Sigmoid colon (tissue), 7 donors: ENCODE results near the gene PTF1A. TPM values are rescaled to one million over a fixed set of nuclear protein-coding genes. Genes with fewer than 3 reads are reported as not detected.

Source experiments
- DNase-seq: peaks from one replicate; pipeline ENCODE4 v3.0.0-alpha.2; 2019
- H3K27ac ChIP-seq, 4 donors: fragments of 200-600 bp; sonication (generic); one replicate each; pipeline ENCODE4 v1.5.1; 2016 to 2019; ENCODE audit warnings: mild to moderate bottlenecking in 1 of 4
- H3K27me3 ChIP-seq, 3 donors: fragments of 200-600 bp; sonication (generic); one replicate each; pipeline ENCODE4 v1.5.1; 2019; ENCODE audit warnings: mild to moderate bottlenecking in 1 of 3
- H3K36me3 ChIP-seq, 4 donors: fragments of 200-600 bp; sonication (generic); one replicate each; pipeline ENCODE4 v1.5.1; 2016 to 2019
- H3K4me1 ChIP-seq, 4 donors: fragments of 200-600 bp; sonication (generic); one replicate each; pipeline ENCODE4 v1.5.1; 2017 to 2019
- H3K4me3 ChIP-seq, 4 donors: fragments of 200-600 bp; sonication (generic); one replicate each; pipeline ENCODE4 v1.5.1; 2017 to 2019; ENCODE audit warnings: mild to moderate bottlenecking in 2 of 4, moderate library complexity in 1 of 4
- H3K9me3 ChIP-seq, 4 donors: fragments of 200-600 bp in 3 of 4; sonication (generic) in 3 of 4; one replicate each; pipeline versions ENCODE4 v1.5.1 to v1.6.1; 2013 to 2019
- CTCF ChIP-seq, 4 experiments: fragments of 450-650 bp in 3 of 4; fragments of 200-600 bp in 1 of 4; IDR thresholded peaks; one replicate each; pipeline ENCODE4 v1.5.1; 2016 to 2019; ENCODE audit warnings: antibody characterized with exemption in 4 of 4, mild to moderate bottlenecking in 3 of 4, moderate library complexity in 2 of 4
- EP300 ChIP-seq, 4 donors: sonication (generic); formaldehyde crosslinking; IDR thresholded peaks; one replicate each; pipeline ENCODE4 v1.6.1; 2017; ENCODE audit warnings: antibody characterized with exemption in 4 of 4
- POLR2A ChIP-seq, 2 donors: fragments of 450-650 bp; IDR thresholded peaks; one replicate each; pipeline ENCODE4 v1.6.1; 2016; ENCODE audit warnings: antibody characterized with exemption in 2 of 2, mild to moderate bottlenecking in 2 of 2, moderate library complexity in 2 of 2
- POLR2AphosphoS5 ChIP-seq, 4 donors: sonication (generic); formaldehyde crosslinking; IDR thresholded peaks; one replicate each; pipeline ENCODE4 v1.6.1; 2017; ENCODE audit warnings: antibody characterized with exemption in 4 of 4
- WGBS, 2 donors: extraction: QIAGEN DNeasy Blood & Tissue Kit; methylation state at CpG; one replicate each; pipeline ENCODE4 v1.1.7; 2013; 5-methylcytosine and 5-hydroxymethylcytosine counted together
- intact Hi-C: fragments of 100-400 bp; cut with DNase I; formaldehyde crosslinking; loops from one replicate; pipeline ENCODE4 v1.15.1; 2023
- polyA plus RNA-seq, 3 donors: library from polyadenylated mRNA; stranded (reverse); fragments of 200-250 nt; gene quantifications; one replicate each; pipeline ENCODE4 v1.2.3, GENCODE V29; 2013
- total RNA-seq, 4 donors: library from RNA; depleted of rRNA; stranded (reverse); fragments of >200 nt; gene quantifications; one replicate each; pipeline ENCODE4 v1.1.0, GENCODE V29; 2016
- donor health status: healthy with polysubstance abuse.
- donor health status: Bipolar disorder and iron deficiency.
- donor health status: healthy.

The PTF1A gene
- total and polyA plus RNA-seq, 7 donors = not detected

DNA sequence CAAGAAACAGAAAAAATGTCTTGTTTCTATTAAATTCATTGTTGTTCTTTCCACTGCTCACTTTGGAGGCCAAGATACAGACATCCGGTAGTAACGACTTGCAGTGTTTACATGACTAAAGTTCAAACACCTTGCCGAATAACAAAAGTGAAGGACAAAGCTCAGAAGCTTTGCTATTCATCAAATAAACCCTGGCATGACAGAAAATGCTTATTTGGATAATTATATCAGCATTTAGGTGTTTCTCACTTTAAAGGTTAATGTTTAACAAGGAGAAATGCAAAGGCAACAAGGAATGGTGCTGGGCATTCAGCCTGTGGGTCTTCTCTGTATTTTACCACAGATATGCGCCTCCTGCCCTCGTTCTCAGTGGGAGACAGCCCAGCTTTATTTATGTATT, 5.4 kb upstream of the PTF1A start:
- intact Hi-C loops = no loop called here
- 5 to 15% methylated on average over 5 of the region's 5 CpGs for WGBS, 2 donors

DNA sequence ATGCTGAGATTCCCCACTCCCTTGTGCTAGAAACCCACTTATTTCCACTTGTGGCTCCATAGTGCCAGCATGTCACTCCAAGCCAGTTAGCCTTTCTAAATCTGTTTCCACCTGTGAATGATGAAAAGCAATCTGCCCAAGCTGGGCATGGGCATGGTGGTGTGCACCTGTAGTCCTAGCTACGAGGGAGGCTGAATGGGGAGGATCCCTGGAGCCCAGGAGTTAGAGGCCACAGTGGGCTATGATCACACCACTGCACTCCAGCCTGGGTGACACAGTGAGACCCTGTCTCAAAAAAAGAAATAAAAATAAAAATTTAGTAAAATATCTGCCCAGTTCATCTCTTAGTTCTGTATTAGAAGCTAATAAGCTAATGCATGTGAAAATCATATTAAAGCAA, 5.0 kb upstream of the PTF1A start:
- intact Hi-C loops = no loop called here
- H3K27me3 ChIP-seq = peaks cover 10 to 39% (median 16%) of the 10 kb centered on the region in 3 donors
- H3K4me3 ChIP-seq = no peak overlapping the region
- TF ChIP-seq CTCF (IDR thresholded peaks at IDR 0.05) = no peak
- H3K4me1 ChIP-seq = peaks cover 0 to 13% (median 6%) of the 10 kb centered on the region in 4 donors
- no peak for DNase-seq
- H3K27ac ChIP-seq = no peak overlapping the region
- WGBS, 2 donors = 80 to 86% methylated on average over 1 of the region's 1 CpG
- no peaks in the 10 kb centered on the region for H3K36me3 ChIP-seq
- no peaks in the 10 kb centered on the region for H3K9me3 ChIP-seq

More for the DNA sequence above, 5.4 kb upstream of the PTF1A start:
- H3K36me3 ChIP-seq = no peaks in the 10 kb centered on the region
- no peak for DNase-seq
- no peaks in the 10 kb centered on the region for H3K9me3 ChIP-seq
- TF ChIP-seq CTCF (IDR thresholded peaks at IDR 0.05) = no peak
- no peak for TF ChIP-seq POLR2AphosphoS5 (IDR thresholded peaks at IDR 0.05)
- TF ChIP-seq EP300 (IDR thresholded peaks at IDR 0.05) = no peak
- no peak for TF ChIP-seq POLR2A (IDR thresholded peaks at IDR 0.05)
- H3K27ac ChIP-seq = no peak overlapping the region
- H3K4me1 ChIP-seq = peaks cover 0 to 8% (median 2%) of the 10 kb centered on the region in 4 donors
- no peak overlapping the region for H3K4me3 ChIP-seq
- H3K27me3 ChIP-seq = peaks cover 5 to 35% (median 12%) of the 10 kb centered on the region in 3 donors

DNA sequence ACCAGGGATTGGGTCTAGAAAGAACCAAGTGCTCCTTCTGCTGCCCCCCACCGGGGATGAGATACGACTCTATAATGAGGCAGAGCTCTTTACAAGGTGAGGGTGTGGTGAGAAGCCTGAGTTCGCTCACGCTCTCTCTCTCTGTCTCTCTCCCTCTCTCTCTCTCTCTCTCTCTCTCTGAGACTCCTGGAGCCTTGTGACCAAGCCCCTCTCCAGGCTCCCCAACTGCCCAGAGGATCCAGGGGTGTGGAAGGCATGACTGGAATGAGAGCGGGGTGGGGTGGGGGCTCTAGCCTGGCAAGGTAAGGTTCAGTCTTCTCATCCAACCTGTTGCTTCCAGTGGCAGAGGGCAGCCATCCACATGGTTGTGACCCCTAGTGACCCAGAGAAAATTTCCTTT, 3.1 kb upstream of the PTF1A start:
- H3K27me3 ChIP-seq = peaks cover 25 to 58% (median 29%) of the 10 kb centered on the region in 3 donors

DNA sequence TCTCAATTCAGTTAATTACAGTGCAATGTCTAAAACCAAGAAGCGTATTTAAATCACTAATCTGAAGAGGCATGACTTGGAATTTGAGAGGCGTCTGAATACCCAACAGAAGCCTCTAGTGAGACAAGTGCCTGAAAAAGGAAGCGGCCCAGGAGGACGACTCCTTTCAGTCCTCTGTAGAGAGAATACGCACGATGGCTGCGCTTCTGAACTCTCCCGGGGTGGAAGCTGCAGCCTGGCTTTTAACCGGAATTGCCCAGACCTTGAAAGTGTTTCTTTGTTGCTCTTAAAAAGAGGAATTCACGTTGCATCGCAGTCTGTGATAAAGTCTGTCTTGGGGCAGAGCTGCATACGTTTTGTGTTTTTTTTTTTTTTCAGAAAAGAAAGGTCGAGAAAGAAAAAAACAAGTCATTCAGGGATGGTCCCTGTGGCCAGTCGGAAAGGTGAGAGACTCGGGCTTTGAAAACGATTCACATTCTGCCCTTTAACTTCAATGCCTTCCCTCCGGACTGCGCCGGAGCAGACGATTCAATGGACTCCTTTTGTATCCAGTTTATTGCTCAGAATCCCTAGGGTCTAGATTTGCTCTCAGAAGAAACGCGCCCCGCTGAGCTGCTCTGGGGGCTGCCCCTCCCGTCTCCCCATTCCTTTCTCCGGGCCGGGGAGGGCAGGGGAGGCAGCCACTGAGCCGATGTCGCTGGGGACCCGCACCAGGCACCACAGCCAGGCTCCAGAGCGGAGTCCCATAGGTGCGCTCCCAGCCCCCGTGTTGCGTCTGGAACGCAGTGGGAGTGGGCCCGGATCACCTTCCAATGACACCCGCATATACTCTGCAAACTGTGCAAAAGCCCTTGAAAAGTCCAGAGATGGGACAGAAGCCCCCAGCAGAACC, 994 bp upstream of the PTF1A start:
- Histone ChIP-seq H3K9me3 (no peaks in the 10 kb centered on the region), H3K4me1 (peaks cover 0 to 27% (median 21%) of the 10 kb centered on the region in 4 donors), H3K36me3 (no peaks in the 10 kb centered on the region)

More for the DNA sequence above, 3.1 kb upstream of the PTF1A start:
- no peak overlapping the region for H3K4me3 ChIP-seq
- DNase-seq = no peak
- intact Hi-C loops = no loop called here
- peaks cover 0 to 19% (median 14%) of the 10 kb centered on the region in 4 donors for H3K4me1 ChIP-seq
- WGBS, 2 donors = 26 to 74% methylated on average over 5 of the region's 5 CpGs
- no peaks in the 10 kb centered on the region for H3K36me3 ChIP-seq
- H3K9me3 ChIP-seq = no peaks in the 10 kb centered on the region
- H3K27ac ChIP-seq = no peak overlapping the region
- TF ChIP-seq POLR2AphosphoS5 (IDR thresholded peaks at IDR 0.05) (no peak), EP300 (IDR thresholded peaks at IDR 0.05) (no peak), POLR2A (IDR thresholded peaks at IDR 0.05) (no peak), CTCF (IDR thresholded peaks at IDR 0.05) (no peak)

More for the DNA sequence above, 994 bp upstream of the PTF1A start:
- H3K27me3 ChIP-seq = peaks cover 31 to 79% (median 47%) of the 10 kb centered on the region in 3 donors
- 5 to 11% methylated on average over 36 of the region's 36 CpGs for WGBS, 2 donors
- H3K4me3 ChIP-seq = no peak overlapping the region
- intact Hi-C loops = no loop called here
- no peak for DNase-seq
- H3K27ac ChIP-seq = no peak overlapping the region
- TF ChIP-seq EP300 (IDR thresholded peaks at IDR 0.05) (no peak), CTCF (IDR thresholded peaks at IDR 0.05) (no peak), POLR2A (IDR thresholded peaks at IDR 0.05) (no peak), POLR2AphosphoS5 (IDR thresholded peaks at IDR 0.05) (no peak)
